HCT116 (cell line): ENCODE data around the gene STEAP4. TPM values are rescaled to one million over a fixed set of nuclear protein-coding genes. Genes with fewer than 3 reads are reported as not detected.

Source experiments
- ATAC-seq: fragments of 200-7000 bp; cut with Tn5 transposase; 2 replicates; pipeline ENCODE4 v1.9.1; 2020; ENCODE audit warnings: mild to moderate bottlenecking, moderate library complexity
- BruUV-seq: library from RNA; stranded (reverse); fragments of 400-500 nt; replicated peaks from 2 replicates; lab custom pipeline; 2021; lab: Mats Ljungman, UMichigan
- CTCF ChIA-PET: fragments of 300-600 bp; sonication (Branson Sonifier 250); formaldehyde crosslinking; loops from one replicate; lab custom pipeline; 2021; ENCODE audit warnings: antibody characterized with exemption; lab: Charles Lee
- POLR2A ChIA-PET: fragments of 300-600, 350-600 bp; sonication (Branson Sonifier 250); formaldehyde crosslinking; loops from one replicate; lab custom pipeline; 2021; ENCODE audit warnings: antibody characterized with exemption; lab: Charles Lee
- RAD21 ChIA-PET, 2 experiments: fragments of 300-600 bp; sonication (Branson Sonifier 250); formaldehyde crosslinking; loops; one replicate each; lab custom pipeline; 2023; ENCODE audit warnings: low total read pairs in 2 of 2; ENCODE audit not compliant: uncharacterized antibody in 2 of 2, unreplicated experiment in 2 of 2, low non-redundant PET in 1 of 2; lab: Charles Lee
- DNase-seq: peaks from one replicate; pipeline ENCODE4 v3.0.0-alpha.2; 2010; ENCODE audit warnings: low read depth, low spot score
- H2AFZ ChIP-seq: fragments of 200-600 bp; shearing (Covaris generic), sonication (generic); 2 replicates; pipeline ENCODE4 v1.6.1; 2017; ENCODE audit warnings: low read depth, mixed run types, mixed read lengths, antibody characterized with exemption, low read length; ENCODE audit not compliant: poor library complexity, severe bottlenecking
- H3K27ac ChIP-seq: 2 replicates; pipeline ENCODE4 v1.5.1; 2012; ENCODE audit warnings: low read depth, low read length
- H3K27me3 ChIP-seq: fragments of 200-600 bp; sonication (generic); 2 replicates; pipeline ENCODE4 v1.6.1; 2016; ENCODE audit warnings: mixed run types, low read length, mixed read lengths; ENCODE audit not compliant: insufficient read depth
- H3K36me3 ChIP-seq, 2 experiments: fragments of 200-500 bp in 1 of 2; fragments of 200-600 bp in 1 of 2; sonication (Bioruptor generic) in 1 of 2; sonication (generic) in 1 of 2; 2 replicates each; pipeline versions ENCODE4 v1.5.1 to v1.6.1; 2014 to 2016; ENCODE audit warnings: low read length in 2 of 2, inconsistent platforms in 1 of 2, mixed read lengths in 1 of 2, mixed run types in 1 of 2; ENCODE audit not compliant: insufficient read depth in 2 of 2, control insufficient read depth in 1 of 2
- H3K4me1 ChIP-seq, 2 experiments: fragments of 200-600 bp in 1 of 2; sonication (generic) in 1 of 2; 2 replicates each; pipeline versions ENCODE4 v1.5.1 to v1.6.1; 2012 to 2017; ENCODE audit warnings: low read length in 2 of 2, inconsistent platforms in 1 of 2, mild to moderate bottlenecking in 1 of 2, mixed read lengths in 1 of 2, mixed run types in 1 of 2, moderate library complexity in 1 of 2; ENCODE audit not compliant: insufficient read depth in 2 of 2, control insufficient read depth in 1 of 2
- H3K4me2 ChIP-seq: fragments of 200-600 bp; sonication (generic); 2 replicates; pipeline ENCODE4 v1.6.1; 2017; ENCODE audit warnings: mixed run types, low read length, mixed read lengths
- H3K4me3 ChIP-seq, 2 experiments: fragments of 200-600 bp in 1 of 2; sonication (generic) in 1 of 2; replicated peaks in 1 of 2; 2 replicates each; pipeline ENCODE4 v1.5.1; 2011 to 2016; ENCODE audit warnings: low read length in 2 of 2, control low read depth in 1 of 2, low read depth in 1 of 2, mild to moderate bottlenecking in 1 of 2, mixed read lengths in 1 of 2, mixed run types in 1 of 2
- H3K79me2 ChIP-seq: fragments of 200-600 bp; sonication (generic); 2 replicates; pipeline ENCODE4 v1.6.1; 2017; ENCODE audit warnings: mild to moderate bottlenecking, mixed run types, low read length, moderate library complexity, mixed read lengths; ENCODE audit not compliant: insufficient read depth
- H3K9ac ChIP-seq: fragments of 200-600 bp; sonication (generic); 2 replicates; pipeline ENCODE4 v1.6.1; 2016; ENCODE audit warnings: low read length, mixed read lengths
- H3K9me2 ChIP-seq: fragments of 200-600 bp; sonication (generic), shearing (Covaris generic); 2 replicates; pipeline ENCODE4 v1.6.1; 2017; ENCODE audit warnings: mixed run types, mild to moderate bottlenecking, moderate library complexity; ENCODE audit not compliant: insufficient read depth
- H3K9me3 ChIP-seq, 2 experiments: fragments of 200-500 bp in 1 of 2; fragments of 200-600 bp in 1 of 2; sonication (Bioruptor generic) in 1 of 2; sonication (generic) in 1 of 2; 2 replicates each; pipeline ENCODE4 v1.6.1; 2014 to 2017; ENCODE audit warnings: low read length in 2 of 2, mixed read lengths in 2 of 2, inconsistent platforms in 1 of 2, low read depth in 1 of 2, mild to moderate bottlenecking in 1 of 2, mixed run types in 1 of 2, moderate library complexity in 1 of 2; ENCODE audit not compliant: control insufficient read depth in 1 of 2, insufficient read depth in 1 of 2
- H4K20me1 ChIP-seq: fragments of 200-600 bp; sonication (generic), shearing (Covaris generic); 2 replicates; pipeline ENCODE4 v1.6.1; 2017; ENCODE audit warnings: mixed run types, mild to moderate bottlenecking, moderate library complexity; ENCODE audit not compliant: insufficient read depth
- CEBPB ChIP-seq: IDR thresholded peaks from 2 replicates; pipeline ENCODE4 v1.6.1; 2012; ENCODE audit warnings: low read depth
- CTCF ChIP-seq, 3 experiments: fragments of 200-600 bp in 1 of 3; sonication (generic) in 1 of 3; IDR thresholded peaks in 2 of 3; conservative IDR thresholded peaks in 1 of 3; 2 replicates each; pipeline ENCODE4 v1.5.1; 2012 to 2017; ENCODE audit warnings: low read depth in 2 of 3, low read length in 2 of 3, antibody characterized with exemption in 1 of 3, borderline replicate concordance in 1 of 3, control low read depth in 1 of 3, mild to moderate bottlenecking in 1 of 3, mixed read lengths in 1 of 3, mixed run types in 1 of 3, moderate library complexity in 1 of 3; ENCODE audit not compliant: insufficient read depth in 1 of 3
- EGR1 ChIP-seq: IDR thresholded peaks from 2 replicates; pipeline ENCODE4 v1.6.1; 2012; ENCODE audit warnings: low read depth
- ELF1 ChIP-seq: IDR thresholded peaks from 2 replicates; pipeline ENCODE4 v1.6.1; 2012; ENCODE audit warnings: low read depth, borderline replicate concordance
- EZH2 ChIP-seq: fragments of 200-600 bp; sonication (generic); IDR thresholded peaks from 2 replicates; pipeline ENCODE4 v1.6.1; 2017; ENCODE audit warnings: antibody characterized with exemption, mixed run types
- EZH2phosphoT487 ChIP-seq: fragments of 200-600 bp; IDR thresholded peaks from 2 replicates; pipeline ENCODE4 v1.6.1; 2018; ENCODE audit warnings: antibody characterized with exemption, borderline replicate concordance
- FOSL1 ChIP-seq: IDR thresholded peaks from 2 replicates; pipeline ENCODE4 v1.6.1; 2012; ENCODE audit warnings: low read depth
- POLR2A ChIP-seq: IDR thresholded peaks from 2 replicates; pipeline ENCODE4 v1.7.0; 2011; ENCODE audit warnings: borderline replicate concordance; ENCODE audit not compliant: insufficient read depth, insufficient read length; ENCODE audit errors: extremely low read depth
- RAD21 ChIP-seq: IDR thresholded peaks from 2 replicates; pipeline ENCODE4 v1.6.1; 2012; ENCODE audit warnings: low read depth, mild to moderate bottlenecking
- SIN3A ChIP-seq: IDR thresholded peaks from 2 replicates; pipeline ENCODE4 v1.6.1; 2012; ENCODE audit warnings: low read depth
- SP1 ChIP-seq: IDR thresholded peaks from 2 replicates; pipeline ENCODE4 v1.6.1; 2012; ENCODE audit warnings: low read depth
- SRF ChIP-seq: IDR thresholded peaks from 2 replicates; pipeline ENCODE4 v1.6.1; 2012; ENCODE audit warnings: low read depth
- TCF7L2 ChIP-seq: IDR thresholded peaks from 2 replicates; pipeline ENCODE4 v1.7.0; 2011; ENCODE audit warnings: borderline replicate concordance, inconsistent platforms; ENCODE audit not compliant: insufficient read depth, insufficient read length; ENCODE audit errors: extremely low read depth
- YY1 ChIP-seq: IDR thresholded peaks from 2 replicates; pipeline ENCODE4 v1.6.1; 2011; ENCODE audit warnings: low read length, low read depth, moderate library complexity, mild to moderate bottlenecking; ENCODE audit not compliant: insufficient replicate concordance; ENCODE audit errors: extremely low read depth
- ZBTB33 ChIP-seq: IDR thresholded peaks from 2 replicates; pipeline ENCODE4 v1.6.1; 2011; ENCODE audit warnings: mild to moderate bottlenecking, low read length, moderate library complexity; ENCODE audit not compliant: insufficient replicate concordance; ENCODE audit errors: extremely low read depth
- ZFX ChIP-seq: fragments of 450-650 bp; IDR thresholded peaks from 2 replicates; pipeline ENCODE4 v1.6.1; 2017
- ZNF274 ChIP-seq: fragments of 200-500 bp; sonication (Bioruptor generic); IDR thresholded peaks from 2 replicates; pipeline ENCODE4 v1.6.1; 2014; ENCODE audit warnings: mild to moderate bottlenecking, low read depth, low read length, inconsistent platforms
- intact Hi-C: fragments of 100-400 bp; cut with micrococcal nuclease; formaldehyde crosslinking; loops from 2 replicates; pipeline ENCODE4 v1.10.0; 2022
- total RNA-seq: library from RNA; stranded (reverse); gene quantifications from one replicate; pipeline ENCODE4 v1.2.1, GENCODE V29; 2021; ENCODE audit not compliant: unreplicated experiment

Gene STEAP4
- total RNA-seq, 1 experiment from 2014 or later: 0.15 TPM

- H3K27ac ChIP-seq: no peak overlapping the region
- POLR2A ChIA-PET: no interaction called here
- CTCF ChIA-PET: no interaction called here
- TF ChIP-seq SIN3A: no peak
- TF ChIP-seq SRF: no peak
- no peak for TF ChIP-seq ZBTB33
- no peak for TF ChIP-seq ZFX
- no peak for TF ChIP-seq YY1
- TF ChIP-seq ZNF274: no peak
- no peak for TF ChIP-seq CTCF (IDR thresholded peaks at IDR 0.05 in 2 of 3, conservative IDR thresholded peaks at IDR 0.05 in 1 of 3; ENCODE audit: borderline replicate concordance in 1 of 3, insufficient read depth in 1 of 3, low read depth in 2 of 3, low read length in 2 of 3)
- TF ChIP-seq SP1: no peak
- no peak for TF ChIP-seq FOSL1
- no peak for TF ChIP-seq POLR2A
- no peak for TF ChIP-seq ELF1
- TF ChIP-seq CEBPB: no peak
- no peak for TF ChIP-seq TCF7L2
- TF ChIP-seq EZH2: no peak
- TF ChIP-seq RAD21: no peak
- no peak for TF ChIP-seq EGR1
- TF ChIP-seq EZH2phosphoT487: no peak
- TF ChIP-seq, all 23 proteins: peak for 0
- Histone ChIP-seq H3K36me3 (no peaks in the 10 kb centered on the region), H3K4me2 (no peak overlapping the region), H4K20me1 (no peaks in the 10 kb centered on the region), H3K79me2 (no peaks in the 10 kb centered on the region), H2AFZ (no peak overlapping the region), H3K4me1 (no peaks in the 10 kb centered on the region), H3K9me3 (no peaks in the 10 kb centered on the region), H3K9ac (no peak overlapping the region), H3K27me3 (no peaks in the 10 kb centered on the region), H3K4me3 (no peak overlapping the region), H3K9me2 (no peaks in the 10 kb centered on the region)
- BruUV-seq: no TSS peak
- DNase-seq (no peak), ATAC-seq (no peak)
- intact Hi-C loops: no loop called here
- RAD21 ChIA-PET: no interaction called here
These were observed 23.1 kb upstream of the STEAP4 start for GRCh38 chr7:88329532-88330463.
